SU-DHL-6 (cell line): ENCODE results near the gene RUNX2.
"Not testable (repeated sequence)": the region's sequence is repeated elsewhere in the genome, so short reads cannot be mapped to it uniquely, and the experiment has no call there.

Experiments
- CTCF ChIP-seq: fragments of 200-600 bp; sonication (generic); IDR thresholded peaks from one replicate; pipeline ENCODE4 v1.5.1; 2017; ENCODE audit warnings: antibody characterized with exemption, mild to moderate bottlenecking, low read length, moderate library complexity; ENCODE audit not compliant: insufficient read depth, poor library complexity, severe bottlenecking
- EZH2phosphoT487 ChIP-seq: fragments of 200-600 bp; sonication (generic), shearing (Covaris generic); conservative IDR thresholded peaks from 2 replicates; pipeline ENCODE4 v1.6.1; 2018; ENCODE audit warnings: mild to moderate bottlenecking, antibody characterized with exemption, low read length, moderate library complexity, mixed read lengths

GRCh38 chr6:45673167-45673566 lies 345.0 kb downstream of the RUNX2 start:
- TF ChIP-seq CTCF, EZH2phosphoT487: not testable (repeated sequence)
